IMR-90 (cell line): ENCODE results near the gene DNAJC5. TPM values are rescaled to one million over a fixed set of nuclear protein-coding genes. Genes with fewer than 3 reads are reported as not detected.

Experiments used
- ATAC-seq: fragments of 200-7000 bp; cut with Tn5 transposase; 2 replicates; pipeline ENCODE4 v1.9.1; 2020; ENCODE audit warnings: low read depth, mild to moderate bottlenecking, moderate library complexity
- BruUV-seq: library from RNA; stranded (reverse); fragments of 400-500 nt; replicated peaks from 2 replicates; lab custom pipeline; 2021; lab: Mats Ljungman, UMichigan
- CTCF ChIA-PET: fragments of 300-600 bp; formaldehyde crosslinking; extraction: SDS; loops from one replicate; lab custom pipeline; 2021; ENCODE audit warnings: antibody characterized with exemption; lab: Yijun Ruan, JAX
- POLR2A ChIA-PET: fragments of 300-600 bp; sonication (Branson Sonifier 250); formaldehyde crosslinking; loops from one replicate; lab custom pipeline; 2022; ENCODE audit warnings: antibody characterized with exemption; ENCODE audit not compliant: unreplicated experiment; lab: Charles Lee
- DNase-seq: peaks from one replicate; pipeline ENCODE4 v3.0.0; 2013
- H2AFZ ChIP-seq: replicated peaks from 2 replicates; pipeline ENCODE3; 2013; ENCODE audit warnings: low read length, mild to moderate bottlenecking; ENCODE audit not compliant: poor library complexity
- H2AK5ac ChIP-seq: 2 replicates; pipeline ENCODE4 v1.6.1; 2013; ENCODE audit warnings: low read depth, low read length, inconsistent platforms
- H2AK9ac ChIP-seq: replicated peaks from 2 replicates; pipeline ENCODE3; 2013; ENCODE audit warnings: mild to moderate bottlenecking, low read depth, low read length, moderate library complexity; ENCODE audit not compliant: poor library complexity
- H2BK120ac ChIP-seq: 2 replicates; pipeline ENCODE4 v1.6.1; 2013; ENCODE audit warnings: low read depth, low read length, inconsistent platforms
- H2BK15ac ChIP-seq: 3 replicates; pipeline ENCODE4 v1.6.1; 2013; ENCODE audit warnings: low read depth, low read length, inconsistent platforms
- H2BK20ac ChIP-seq: 2 replicates; pipeline ENCODE4 v1.6.1; 2013; ENCODE audit warnings: low read depth, mild to moderate bottlenecking, inconsistent platforms, low read length, moderate library complexity
- H2BK5ac ChIP-seq: 2 replicates; pipeline ENCODE4 v1.6.1; 2013; ENCODE audit warnings: mild to moderate bottlenecking, low read depth, low read length, inconsistent platforms; ENCODE audit not compliant: poor library complexity, severe bottlenecking
- H3K14ac ChIP-seq: replicated peaks from 2 replicates; pipeline ENCODE4 v1.6.1; 2013; ENCODE audit warnings: low read depth, low read length, inconsistent platforms
- H3K18ac ChIP-seq: 2 replicates; pipeline ENCODE4 v1.6.1; 2013; ENCODE audit warnings: low read depth, low read length, control low read depth
- H3K23ac ChIP-seq: 2 replicates; pipeline ENCODE4 v1.6.1; 2013; ENCODE audit warnings: low read depth, low read length, inconsistent platforms
- H3K27ac ChIP-seq: 2 replicates; pipeline ENCODE4 v1.5.1; 2013; ENCODE audit warnings: mild to moderate bottlenecking, control low read depth, low read length; ENCODE audit not compliant: insufficient read depth
- H3K27me3 ChIP-seq: 2 replicates; pipeline ENCODE4 v1.6.1; 2013; ENCODE audit warnings: low read length; ENCODE audit not compliant: control insufficient read depth, insufficient read depth
- H3K36me3 ChIP-seq: 2 replicates; pipeline ENCODE4 v1.6.1; 2013; ENCODE audit warnings: low read length, mixed read lengths; ENCODE audit not compliant: control insufficient read depth, insufficient read depth
- H3K4ac ChIP-seq: 2 replicates; pipeline ENCODE4 v1.6.1; 2013; ENCODE audit warnings: low read depth, low read length, inconsistent platforms
- H3K4me1 ChIP-seq: 2 replicates; pipeline ENCODE4 v1.6.1; 2013; ENCODE audit warnings: low read length, mixed read lengths; ENCODE audit not compliant: control insufficient read depth, insufficient read depth
- H3K4me2 ChIP-seq: 2 replicates; pipeline ENCODE4 v1.6.1; 2013; ENCODE audit warnings: low read depth, mild to moderate bottlenecking, control low read depth, low read length, moderate library complexity
- H3K4me3 ChIP-seq: 2 replicates; pipeline ENCODE4 v1.5.1; 2013; ENCODE audit warnings: low read depth, mild to moderate bottlenecking, control low read depth, low read length, moderate library complexity; ENCODE audit not compliant: insufficient read depth
- H3K56ac ChIP-seq: 2 replicates; pipeline ENCODE4 v1.6.1; 2013; ENCODE audit warnings: low read length, inconsistent platforms; ENCODE audit not compliant: insufficient read depth; ENCODE audit errors: extremely low read depth
- H3K79me1 ChIP-seq, 2 experiments: 2 replicates each; pipeline ENCODE4 v1.6.1; 2013; ENCODE audit warnings: low read length in 2 of 2, inconsistent platforms in 1 of 2, low read depth in 1 of 2
- H3K9ac ChIP-seq: 2 replicates; pipeline ENCODE4 v1.6.1; 2013; ENCODE audit warnings: low read depth, low read length, control low read depth
- H3K9me1 ChIP-seq: 2 replicates; pipeline ENCODE4 v1.6.1; 2013; ENCODE audit warnings: low read length, inconsistent platforms; ENCODE audit not compliant: insufficient read depth
- H3K9me3 ChIP-seq: 2 replicates; pipeline ENCODE4 v1.6.1; 2013; ENCODE audit warnings: low read length; ENCODE audit not compliant: control insufficient read depth, insufficient read depth
- H4K20me1 ChIP-seq: 2 replicates; pipeline ENCODE4 v1.6.1; 2013; ENCODE audit warnings: low read length, inconsistent platforms; ENCODE audit not compliant: insufficient read depth
- H4K5ac ChIP-seq: 2 replicates; pipeline ENCODE4 v1.6.1; 2013; ENCODE audit warnings: mild to moderate bottlenecking, low read depth, low read length, control low read depth
- H4K8ac ChIP-seq, 2 experiments: 2 replicates each; pipeline ENCODE4 v1.6.1; 2013; ENCODE audit warnings: low read depth in 2 of 2, low read length in 2 of 2, control low read depth in 1 of 2, inconsistent platforms in 1 of 2
- H4K91ac ChIP-seq: 2 replicates; pipeline ENCODE4 v1.6.1; 2013; ENCODE audit warnings: low read depth, low read length, inconsistent platforms; ENCODE audit not compliant: insufficient read depth
- CEBPB ChIP-seq: IDR thresholded peaks from 2 replicates; pipeline ENCODE4 v1.6.1; 2012; ENCODE audit warnings: low read depth, low read length, improper control_type of control experiment
- CHD1 ChIP-seq: IDR thresholded peaks from 2 replicates; pipeline ENCODE4 v1.6.1; 2012; ENCODE audit warnings: low read depth, low read length, improper control_type of control experiment
- CTCF ChIP-seq: conservative IDR thresholded peaks from 2 replicates; pipeline ENCODE4 v1.5.1; 2012; ENCODE audit warnings: mild to moderate bottlenecking, low read depth, low read length, improper control_type of control experiment
- ELK1 ChIP-seq: fragments of 150-350 bp; IDR thresholded peaks from 2 replicates; pipeline ENCODE4 v1.6.1; 2016; ENCODE audit warnings: low read depth, mild to moderate bottlenecking, low read length, moderate library complexity, borderline replicate concordance
- MAFK ChIP-seq: IDR thresholded peaks from 2 replicates; pipeline ENCODE4 v1.6.1; 2012; ENCODE audit warnings: low read depth, low read length, improper control_type of control experiment
- MAZ ChIP-seq: IDR thresholded peaks from 2 replicates; pipeline ENCODE4 v1.6.1; 2012; ENCODE audit warnings: low read depth, mild to moderate bottlenecking, low read length, improper control_type of control experiment, moderate library complexity, borderline replicate concordance
- RCOR1 ChIP-seq: IDR thresholded peaks from 2 replicates; pipeline ENCODE4 v1.6.1; 2012; ENCODE audit warnings: mild to moderate bottlenecking, low read length, improper control_type of control experiment; ENCODE audit not compliant: insufficient replicate concordance
- RFX5 ChIP-seq: IDR thresholded peaks from 2 replicates; pipeline ENCODE4 v1.8.0; 2012; ENCODE audit warnings: low read depth, mild to moderate bottlenecking, low read length, moderate library complexity
- SMC3 ChIP-seq: fragments of 150-350 bp; IDR thresholded peaks from 2 replicates; pipeline ENCODE4 v1.6.1; 2016; ENCODE audit warnings: low read depth, mild to moderate bottlenecking, antibody characterized with exemption, low read length, moderate library complexity
- whole genome bisulfite sequencing, 2 experiments: methylation state at CpG; one replicate each; pipeline versions ENCODE4 v1.1.5 to v1.1.7; 2013; ENCODE audit warnings: missing lambda C conversion rate in 2 of 2; ENCODE audit not compliant: insufficient read length in 1 of 2; ENCODE audit errors: extremely low coverage in 2 of 2; 5-methylcytosine and 5-hydroxymethylcytosine counted together
- dilution Hi-C: fragments of 300-500 bp; cut with HindIII; formaldehyde crosslinking; loops from one replicate; pipeline ENCODE4 v1.14.3; 2018; ENCODE audit warnings: low sequenced_read_pairs; ENCODE audit not compliant: unreplicated experiment
- in situ Hi-C: fragments of 300-500 bp; cut with MboI; formaldehyde crosslinking; loops from 3 replicates; pipeline ENCODE4 v1.14.3; 2019; ENCODE audit warnings: low sequenced_read_pairs, inconsistent platforms, mixed read lengths
- intact Hi-C: fragments of 100-400 bp; cut with micrococcal nuclease; formaldehyde crosslinking; loops from 2 replicates; pipeline ENCODE4 v1.10.0; 2022
- polyA plus RNA-seq, 3 experiments: library from polyadenylated mRNA; depleted of rRNA; stranded (reverse); fragments of >200 nt; gene quantifications; 2 replicates each; pipeline ENCODE4 v1.2.3, GENCODE V29; 2012; ENCODE audit warnings: low replicate concordance in 1 of 3
- total RNA-seq: library from RNA; depleted of rRNA; stranded (reverse); fragments of >200 nt; gene quantifications from 2 replicates; pipeline ENCODE4 v1.2.3, GENCODE V29; 2012

The DNAJC5 gene
- total and polyA plus RNA-seq, 2 of the 4 experiments (the other 2 are of a cell fraction) = 35.6 to 45.2 TPM

- no peak overlapping the region for H3K4me3 ChIP-seq
- H3K9me3 ChIP-seq = no peaks in the 10 kb centered on the region
- H3K4me2 ChIP-seq = no peak overlapping the region
- no peak overlapping the region for H2BK5ac ChIP-seq
- no peak overlapping the region for H2BK20ac ChIP-seq
- ChIA-PET POLR2A (no interaction called here), CTCF (no interaction called here)
- H3K14ac ChIP-seq = no peak overlapping the region
- TF ChIP-seq ELK1 (no peak), CTCF (no peak), CEBPB (no peak), RFX5 (no peak), MAFK (no peak), CHD1 (no peak), MAZ (no peak), RCOR1 (no peak), SMC3 (no peak)
- peaks cover 10 to 77% of the 10 kb centered on the region in 2 experiments; a peak in 2 of 4 replicates for H3K79me1 ChIP-seq
- no peak overlapping the region for H3K18ac ChIP-seq
- no peak overlapping the region for H3K9ac ChIP-seq
- H3K9me1 ChIP-seq = peaks cover 30% of the 10 kb centered on the region
- H3K27me3 ChIP-seq = no peaks in the 10 kb centered on the region
- H3K4ac ChIP-seq = no peak overlapping the region
- in situ Hi-C loops (no loop called here), dilution Hi-C loops (no loop called here), intact Hi-C loops (no loop called here)
- peaks cover 44% of the 10 kb centered on the region for H3K4me1 ChIP-seq
- BruUV-seq = no TSS peak
- H3K23ac ChIP-seq = no peak overlapping the region
- ATAC-seq (no peak), DNase-seq (no peak)
- no peak overlapping the region for H4K5ac ChIP-seq
- no peak overlapping the region for H4K91ac ChIP-seq
- H2AK9ac ChIP-seq = peak overlapping the region; percentile 15
- H2BK120ac ChIP-seq = no peak overlapping the region
- H3K56ac ChIP-seq = no peak overlapping the region
- 94% methylated on average over 2 of the region's 14 CpGs; no CpG with 5 or more reads in 1 of the 2 experiments for WGBS, 2 experiments
- peaks cover 67% of the 10 kb centered on the region for H4K20me1 ChIP-seq
- H2AFZ ChIP-seq = no peak overlapping the region
- no peak overlapping the region for H2BK15ac ChIP-seq
- no peak overlapping the region for H3K27ac ChIP-seq
- peak overlapping the region; percentile 24; the same call in 1 of the 2 replicates for H2AK5ac ChIP-seq
- H3K36me3 ChIP-seq = peaks cover 3% of the 10 kb centered on the region; the same call in 1 of the 2 replicates
- H4K8ac ChIP-seq = no peak overlapping the region
These were observed 57.8 kb downstream of the DNAJC5 start for GRCh38 chr20:63952769-63953168.
